ENCODE measurements around the gene ERO1B. TPM values are rescaled to one million over a fixed set of nuclear protein-coding genes. Genes with fewer than 3 reads are reported as not detected.

ERO1B gene
- total RNA-seq, 1 donor from 2014 or later = 7.1 TPM

GRCh38 chr1:236301080-236301957, 19.6 kb upstream of the ERO1B start:
- no peak for DNase-seq (ENCODE audit: low spot score)

GRCh38 chr1:236297161-236297560, 15.4 kb upstream of the ERO1B start:
- no peak for DNase-seq (ENCODE audit: low spot score)

- no peak for DNase-seq (ENCODE audit: low spot score)
These were observed 10.7 kb upstream of the ERO1B start for GRCh38 chr1:236292425-236292824.

GRCh38 chr1:236289492-236290131, 7.9 kb upstream of the ERO1B start:
- no peak for DNase-seq (ENCODE audit: low spot score)

GRCh38 chr1:236288620-236288976, 6.8 kb upstream of the ERO1B start:
- DNase-seq (ENCODE audit: low spot score) = no peak

GRCh38 chr1:236287757-236288619, 6.2 kb upstream of the ERO1B start:
- DNase-seq (ENCODE audit: low spot score) = no peak

- DNase-seq (ENCODE audit: low spot score) = no peak
These were observed 5.6 kb upstream of the ERO1B start for GRCh38 chr1:236287356-236287755.

- DNase-seq (ENCODE audit: low spot score) = no peak
These were observed 2.5 kb upstream of the ERO1B start for GRCh38 chr1:236284291-236284721.

GRCh38 chr1:236282719-236283118, 961 bp upstream of the ERO1B start:
- DNase-seq (ENCODE audit: low spot score) = no peak

- DNase-seq (ENCODE audit: low spot score) = no peak
These were observed 613 bp upstream of the ERO1B start for GRCh38 chr1:236282425-236282716.

- DNase-seq (ENCODE audit: low spot score) = no peak
These were observed 532 bp downstream of the ERO1B start for GRCh38 chr1:236281198-236281653.

- DNase-seq (ENCODE audit: low spot score) = no peak
These were observed 1.1 kb downstream of the ERO1B start for GRCh38 chr1:236280438-236281197.

- no peak for DNase-seq (ENCODE audit: low spot score)
These were observed 6.2 kb downstream of the ERO1B start for GRCh38 chr1:236275586-236275985.

- DNase-seq (ENCODE audit: low spot score) = no peak
These were observed 6.7 kb downstream of the ERO1B start for GRCh38 chr1:236275061-236275460.

- DNase-seq (ENCODE audit: low spot score) = no peak
These were observed 8.4 kb downstream of the ERO1B start for GRCh38 chr1:236273358-236273757.

GRCh38 chr1:236269439-236269838, 12.3 kb downstream of the ERO1B start:
- no peak for DNase-seq (ENCODE audit: low spot score)

GRCh38 chr1:236261898-236262297, 19.9 kb downstream of the ERO1B start:
- no peak for DNase-seq (ENCODE audit: low spot score)

GRCh38 chr1:236261033-236261432, 20.7 kb downstream of the ERO1B start:
- DNase-seq (ENCODE audit: low spot score) = no peak

GRCh38 chr1:236259043-236259442, 22.7 kb downstream of the ERO1B start:
- DNase-seq (ENCODE audit: low spot score) = no peak

GRCh38 chr1:236258114-236258622, 23.6 kb downstream of the ERO1B start:
- DNase-seq (ENCODE audit: low spot score) = no peak

- no peak for DNase-seq (ENCODE audit: low spot score)
These were observed 24.5 kb downstream of the ERO1B start for GRCh38 chr1:236257216-236257615.
